CMK (cell line): ENCODE data around the gene PLET1.

ENCODE experiments used
- DNase-seq: peaks from one replicate; pipeline ENCODE4 v3.0.0-alpha.2; 2010; ENCODE audit warnings: low read depth

The PLET1 gene

DNA sequence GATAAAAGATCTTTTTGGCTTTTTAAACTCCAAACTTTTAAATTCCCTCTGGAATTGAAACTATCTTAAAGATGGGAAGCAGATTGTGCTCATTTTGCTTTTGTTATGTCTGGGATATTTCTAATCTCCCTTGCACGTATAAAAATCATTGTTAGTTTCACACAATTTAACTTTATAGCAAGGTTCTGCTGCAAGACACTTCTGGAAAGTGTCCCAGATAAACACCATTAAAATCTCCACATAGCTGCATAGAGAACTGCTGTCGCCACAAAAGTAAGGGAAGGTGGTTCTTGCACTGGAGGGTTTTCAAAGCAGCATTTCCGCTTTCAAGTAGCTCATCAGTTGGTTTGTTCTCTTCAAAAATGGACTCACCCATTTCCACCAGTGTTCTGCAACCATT lies 22.6 kb downstream of the PLET1 start:
- DNase-seq: no peak

DNA sequence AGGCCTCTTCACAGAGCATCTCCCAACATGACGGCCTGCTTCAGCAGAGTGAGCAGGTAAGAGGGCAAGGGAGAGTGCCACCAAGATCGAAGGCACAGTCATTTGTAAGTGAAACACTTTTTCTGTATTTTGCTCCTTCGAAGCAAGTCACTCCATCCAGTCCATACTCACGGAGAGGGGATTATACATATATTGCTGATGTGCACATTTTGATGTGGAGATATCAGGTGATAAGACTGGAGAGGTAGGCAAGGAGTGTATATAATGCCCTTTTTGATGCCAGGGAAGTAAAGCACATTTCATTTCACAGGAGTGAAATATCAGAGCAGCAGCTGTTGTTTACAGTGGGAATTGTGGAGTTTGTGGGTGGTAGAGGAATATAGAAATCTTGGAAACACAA lies 23.2 kb downstream of the PLET1 start:
- no peak for DNase-seq

GRCh38 chr11:112235750-112236390 lies 24.8 kb downstream of the PLET1 start:
- DNase-seq: no peak

GRCh38 chr11:112231952-112232351 lies 28.7 kb downstream of the PLET1 start:
- DNase-seq: no peak

GRCh38 chr11:112229746-112230433 lies 30.8 kb downstream of the PLET1 start:
- DNase-seq: no peak

- no peak for DNase-seq
Observed at GRCh38 chr11:112229159-112229558, 31.5 kb downstream of the PLET1 start.

DNA sequence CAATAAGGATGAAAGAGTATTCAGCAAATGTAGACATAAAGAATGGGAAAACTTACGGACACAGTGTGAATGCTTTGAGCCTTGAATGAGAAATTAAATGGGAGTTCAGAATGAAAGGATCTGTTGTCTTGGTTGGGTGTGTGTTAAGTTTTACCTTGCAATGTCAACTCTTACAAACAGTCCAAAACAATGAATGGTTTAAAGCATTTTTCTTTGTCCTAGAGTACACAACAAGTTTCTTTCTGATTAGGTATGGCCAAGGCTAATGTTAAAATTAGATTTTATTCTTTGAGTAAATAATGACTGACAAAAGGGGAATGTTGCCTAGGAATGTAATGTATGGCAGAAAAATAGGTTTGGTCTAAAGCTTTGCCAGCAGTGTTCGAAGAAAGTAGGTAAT lies 32.0 kb downstream of the PLET1 start:
- no peak for DNase-seq

DNA sequence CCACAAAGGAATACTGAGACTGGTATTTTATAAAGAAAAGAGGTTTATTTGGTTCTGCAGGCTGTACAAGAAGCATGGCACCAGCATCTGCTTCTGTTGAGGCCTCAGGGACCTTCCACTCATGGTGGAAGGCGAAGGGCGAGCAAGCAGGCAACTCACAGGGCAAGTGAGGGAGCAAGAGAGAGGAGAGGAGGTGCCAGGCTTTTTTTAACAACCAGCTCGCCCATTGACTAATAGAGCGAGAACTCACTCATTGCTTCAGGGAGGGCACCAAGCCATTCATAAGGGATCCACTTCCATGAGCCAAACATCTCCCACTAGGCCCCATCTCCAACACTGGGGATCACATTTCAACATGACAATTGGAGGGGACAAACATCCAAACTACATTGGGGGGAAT lies 33.2 kb downstream of the PLET1 start:
- no peak for DNase-seq

DNA sequence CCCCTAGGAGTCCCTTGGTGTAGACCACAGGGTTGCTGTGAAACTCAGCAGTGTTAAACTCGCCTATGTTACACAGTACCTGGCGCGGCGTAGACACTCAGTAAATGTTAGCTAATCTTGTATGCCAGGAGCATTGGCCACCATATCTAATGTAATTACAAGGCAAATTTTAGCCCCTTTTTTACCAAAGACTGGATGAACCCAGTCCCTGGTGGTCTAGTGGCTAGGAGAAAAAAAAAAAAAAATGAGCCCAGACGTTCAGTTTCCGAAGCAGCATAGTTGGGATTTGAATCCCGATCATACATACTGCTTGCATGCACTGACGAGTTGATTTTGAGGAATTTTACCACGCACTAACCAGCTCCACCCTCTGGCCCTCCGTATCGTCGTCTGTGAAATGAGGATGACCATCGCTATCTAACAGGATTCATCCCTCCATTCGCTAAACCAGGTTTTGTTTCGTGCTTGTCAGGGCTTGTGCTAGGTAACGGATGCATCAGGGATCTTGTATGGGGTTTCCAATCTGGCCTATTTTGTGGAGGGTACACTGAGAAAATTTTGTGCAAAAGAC lies 33.7 kb downstream of the PLET1 start:
- peak; percentile 8 for DNase-seq

GRCh38 chr11:112226062-112226830 lies 34.4 kb downstream of the PLET1 start, which contains the start of gene PTS:
Gene PTS, plus strand, starts transcription at chr11:112226428. Its CDS starts 16 bp downstream, at chr11:112226444.
- DNase-seq: peak; percentile 57

DNA sequence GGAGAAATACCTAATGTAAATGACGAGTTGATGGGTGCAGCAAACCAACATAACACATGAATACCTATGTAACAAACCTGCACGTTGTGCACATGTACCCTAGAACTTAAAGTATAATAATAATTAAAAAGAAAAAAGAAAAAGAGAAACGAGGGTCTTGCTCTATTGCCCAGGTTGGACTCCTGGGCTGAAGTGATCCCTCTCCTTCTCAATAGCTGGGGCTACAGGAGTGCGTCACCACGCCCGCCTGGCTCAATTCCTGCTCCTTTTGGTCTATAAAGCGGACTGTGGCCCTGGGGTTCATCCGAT lies 35.0 kb downstream of the PLET1 start:
- DNase-seq: no peak

GRCh38 chr11:112223754-112224532 lies 36.7 kb downstream of the PLET1 start:
- no peak for DNase-seq

DNA sequence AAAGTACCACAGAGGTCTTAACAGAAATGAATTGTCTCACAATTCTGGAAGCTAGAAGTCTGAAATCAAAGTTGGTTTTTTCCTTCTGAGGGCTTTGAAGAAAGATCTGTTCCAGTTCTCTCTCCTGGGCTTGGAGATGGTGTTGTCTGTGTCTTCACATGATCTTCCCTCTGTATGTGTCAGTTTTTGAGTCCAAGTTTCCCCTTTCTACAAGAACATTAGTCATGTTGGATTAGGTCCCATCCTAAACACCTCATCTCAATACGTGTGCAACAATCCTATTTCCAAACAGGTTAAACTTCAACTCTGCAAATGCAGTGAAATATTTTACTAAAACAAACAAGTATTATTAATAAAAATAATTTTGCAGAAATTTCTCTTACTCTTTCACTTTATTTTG lies 37.5 kb downstream of the PLET1 start:
- no peak for DNase-seq

DNA sequence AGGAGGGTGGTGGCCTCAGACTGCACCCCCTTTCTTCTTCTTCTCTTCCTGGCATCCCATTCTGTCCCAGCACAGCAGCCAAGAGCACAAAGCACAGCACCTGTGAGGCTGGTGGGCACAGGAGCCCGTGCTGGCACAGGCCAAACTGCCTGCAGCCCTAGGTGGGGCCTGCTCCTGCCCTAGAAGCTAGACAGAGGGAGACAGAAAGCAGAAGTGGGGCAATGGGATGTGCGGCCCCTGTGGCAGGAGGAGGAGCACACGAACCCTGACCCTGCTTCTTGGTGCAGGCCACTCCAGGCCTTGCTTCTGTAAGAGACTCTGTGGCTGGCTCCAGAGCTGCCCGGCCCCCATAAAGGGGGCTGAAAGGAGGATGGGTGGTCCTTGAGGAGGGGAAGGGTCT lies 38.4 kb downstream of the PLET1 start:
- DNase-seq: no peak

GRCh38 chr11:112221274-112221835 lies 39.3 kb downstream of the PLET1 start:
- no peak for DNase-seq

GRCh38 chr11:112219476-112220232 lies 41.0 kb downstream of the PLET1 start:
- DNase-seq: peak; percentile 35

GRCh38 chr11:112216561-112217105 lies 44.0 kb downstream of the PLET1 start:
- no peak for DNase-seq

GRCh38 chr11:112215621-112216020 lies 45.0 kb downstream of the PLET1 start:
- no peak for DNase-seq

DNA sequence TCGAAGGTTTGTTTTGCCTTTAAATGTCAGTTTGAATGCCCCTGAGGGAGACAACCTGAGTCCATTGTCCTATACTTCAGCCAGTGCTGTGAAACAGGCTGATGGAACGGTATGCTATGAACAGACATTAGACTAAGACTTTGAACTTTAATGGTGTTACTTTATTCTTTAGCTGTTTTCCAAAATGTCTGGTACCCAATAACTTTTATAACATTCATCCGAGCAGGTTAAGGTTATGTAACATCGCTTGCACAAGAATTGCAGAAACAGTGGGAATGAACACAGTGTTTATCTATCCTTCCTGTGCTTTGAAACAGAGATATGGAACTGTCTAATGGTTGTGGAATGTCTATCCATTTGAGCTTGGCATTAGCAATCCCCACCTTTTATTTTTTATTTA lies 46.9 kb downstream of the PLET1 start:
- no peak for DNase-seq

DNA sequence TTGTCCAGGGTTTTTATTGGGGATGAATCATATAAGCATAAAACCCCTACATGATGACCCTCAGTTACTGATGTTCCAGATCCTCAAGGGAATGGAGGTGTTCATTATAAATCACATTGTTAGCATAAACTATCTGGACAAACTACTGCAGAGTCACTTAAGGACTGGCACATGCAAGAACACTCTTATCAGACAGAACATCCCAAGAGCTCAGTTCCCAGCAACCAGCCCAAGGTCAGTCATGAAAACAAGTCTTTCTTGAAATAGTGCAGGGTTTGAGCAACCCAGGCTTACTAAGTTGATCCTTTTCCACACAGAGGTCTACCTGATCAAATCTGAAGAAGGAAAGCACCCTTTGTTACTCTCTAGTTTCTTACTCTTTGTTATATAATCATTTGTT lies 48.0 kb downstream of the PLET1 start:
- DNase-seq: no peak

- DNase-seq: no peak
Observed at GRCh38 chr11:112212290-112212689, 48.4 kb downstream of the PLET1 start.
